Loucy (cell line): Measurements from ENCODE around the gene REC114.

Experiments
- H2AFZ ChIP-seq: fragments of 200-600 bp; sonication (generic); 2 replicates; pipeline ENCODE4 v1.6.0; 2016; ENCODE audit warnings: antibody characterized with exemption, mild to moderate bottlenecking, low read length, moderate library complexity
- H3F3A ChIP-seq: fragments of 200-600 bp; 2 replicates; pipeline ENCODE4 v1.6.0; 2016; ENCODE audit warnings: antibody characterized with exemption, low read depth, mild to moderate bottlenecking
- H3K27me3 ChIP-seq: fragments of 200-600 bp; sonication (generic); 2 replicates; pipeline ENCODE4 v1.6.1; 2014; ENCODE audit warnings: low read length, mild to moderate bottlenecking; ENCODE audit not compliant: insufficient read depth, poor library complexity, severe bottlenecking
- H3K36me3 ChIP-seq: fragments of 200-600 bp; sonication (generic); 2 replicates; pipeline ENCODE4 v1.6.1; 2016; ENCODE audit warnings: low read length; ENCODE audit not compliant: insufficient read depth
- H3K4me1 ChIP-seq: fragments of 200-600 bp; sonication (generic); 2 replicates; pipeline ENCODE4 v1.5.1; 2014; ENCODE audit warnings: low read length, mild to moderate bottlenecking; ENCODE audit not compliant: insufficient read depth, poor library complexity, severe bottlenecking
- H3K4me2 ChIP-seq: fragments of 200-600 bp; sonication (generic); 2 replicates; pipeline ENCODE4 v1.6.0; 2014; ENCODE audit warnings: antibody characterized with exemption, low read length, low read depth, mild to moderate bottlenecking; ENCODE audit not compliant: poor library complexity, severe bottlenecking
- H3K4me3 ChIP-seq: fragments of 200-600 bp; sonication (generic); 2 replicates; pipeline ENCODE4 v1.5.1; 2014; ENCODE audit warnings: low read length, mild to moderate bottlenecking, mixed read lengths; ENCODE audit not compliant: poor library complexity, severe bottlenecking
- H3K79me2 ChIP-seq: fragments of 200-600 bp; sonication (generic); 2 replicates; pipeline ENCODE4 v1.6.1; 2014; ENCODE audit warnings: low read length; ENCODE audit not compliant: insufficient read depth
- H3K9ac ChIP-seq: fragments of 200-600 bp; sonication (generic); 2 replicates; pipeline ENCODE4 v1.6.0; 2014; ENCODE audit warnings: mild to moderate bottlenecking, low read depth, low read length, moderate library complexity; ENCODE audit not compliant: poor library complexity, severe bottlenecking
- H3K9me2 ChIP-seq: fragments of 200-600 bp; sonication (generic); replicated peaks from 2 replicates; pipeline ENCODE4 v1.6.1; 2016; ENCODE audit warnings: low read depth, low read length, mixed read lengths
- H3K9me3 ChIP-seq: fragments of 200-600 bp; sonication (generic); 2 replicates; pipeline ENCODE4 v1.6.1; 2014; ENCODE audit warnings: mild to moderate bottlenecking, antibody characterized with exemption, low read length, low read depth; ENCODE audit not compliant: insufficient read depth
- H4K20me1 ChIP-seq: fragments of 200-600 bp; sonication (generic); 2 replicates; pipeline ENCODE4 v1.6.0; 2014; ENCODE audit warnings: antibody characterized with exemption, low read length, mild to moderate bottlenecking; ENCODE audit not compliant: insufficient read depth, poor library complexity, severe bottlenecking
- EZH2phosphoT487 ChIP-seq: fragments of 200-600 bp; IDR thresholded peaks from 2 replicates; pipeline ENCODE4 v1.6.1; 2018; ENCODE audit warnings: antibody characterized with exemption, mild to moderate bottlenecking, moderate library complexity, borderline replicate concordance
- TF ChIP-seq, protein P1 (sequence below): fragments of 200-600 bp; sonication (generic); conservative IDR thresholded peaks from 2 replicates; pipeline ENCODE4 v1.5.1; 2014; ENCODE audit warnings: mild to moderate bottlenecking, antibody characterized with exemption, low read length

Gene REC114

DNA sequence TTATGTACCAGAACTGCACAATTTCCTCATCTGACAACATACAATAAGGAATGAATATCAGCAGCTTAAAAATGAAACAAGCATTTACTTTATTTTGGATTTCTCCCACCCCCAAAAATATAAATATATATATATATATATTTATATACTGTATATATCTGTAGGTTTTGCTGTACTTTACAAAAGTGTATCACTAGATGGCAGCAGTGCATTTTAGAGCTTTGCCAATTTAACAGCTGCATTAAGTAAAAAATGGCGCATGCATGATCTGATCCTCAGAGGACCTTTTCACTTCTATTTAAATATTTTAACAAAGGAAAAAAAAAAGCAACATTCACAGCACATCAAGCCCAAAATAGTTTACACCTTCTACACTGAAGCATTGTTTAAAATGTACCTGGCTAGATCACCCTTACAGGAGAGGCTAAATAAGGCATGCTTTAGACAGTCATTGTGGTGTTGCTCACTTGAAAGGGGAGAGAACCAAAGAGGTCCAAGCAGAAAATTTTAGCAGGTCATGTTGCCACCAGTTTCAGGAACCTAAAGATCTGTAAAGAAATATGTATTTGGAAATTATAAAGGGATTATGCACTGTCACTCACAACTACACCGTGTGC is 117.6 kb downstream of the REC114 start:
- no peak overlapping the region for H3K9ac ChIP-seq
- no peak overlapping the region for H2AFZ ChIP-seq
- H3K4me2 ChIP-seq: no peak overlapping the region
- H3K4me1 ChIP-seq: no peaks in the 10 kb centered on the region
- H3F3A ChIP-seq: no peaks in the 10 kb centered on the region
- H3K4me3 ChIP-seq: no peak overlapping the region
- no peaks in the 10 kb centered on the region for H3K79me2 ChIP-seq
- TF ChIP-seq, protein P1, sequence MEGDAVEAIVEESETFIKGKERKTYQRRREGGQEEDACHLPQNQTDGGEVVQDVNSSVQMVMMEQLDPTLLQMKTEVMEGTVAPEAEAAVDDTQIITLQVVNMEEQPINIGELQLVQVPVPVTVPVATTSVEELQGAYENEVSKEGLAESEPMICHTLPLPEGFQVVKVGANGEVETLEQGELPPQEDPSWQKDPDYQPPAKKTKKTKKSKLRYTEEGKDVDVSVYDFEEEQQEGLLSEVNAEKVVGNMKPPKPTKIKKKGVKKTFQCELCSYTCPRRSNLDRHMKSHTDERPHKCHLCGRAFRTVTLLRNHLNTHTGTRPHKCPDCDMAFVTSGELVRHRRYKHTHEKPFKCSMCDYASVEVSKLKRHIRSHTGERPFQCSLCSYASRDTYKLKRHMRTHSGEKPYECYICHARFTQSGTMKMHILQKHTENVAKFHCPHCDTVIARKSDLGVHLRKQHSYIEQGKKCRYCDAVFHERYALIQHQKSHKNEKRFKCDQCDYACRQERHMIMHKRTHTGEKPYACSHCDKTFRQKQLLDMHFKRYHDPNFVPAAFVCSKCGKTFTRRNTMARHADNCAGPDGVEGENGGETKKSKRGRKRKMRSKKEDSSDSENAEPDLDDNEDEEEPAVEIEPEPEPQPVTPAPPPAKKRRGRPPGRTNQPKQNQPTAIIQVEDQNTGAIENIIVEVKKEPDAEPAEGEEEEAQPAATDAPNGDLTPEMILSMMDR: peak; percentile 52
- no peak for TF ChIP-seq EZH2phosphoT487
- no peaks in the 10 kb centered on the region for H3K9me3 ChIP-seq
- no peaks in the 10 kb centered on the region for H3K27me3 ChIP-seq
- peaks cover 41% of the 10 kb centered on the region; the same call in 1 of the 2 replicates for H3K36me3 ChIP-seq
- H4K20me1 ChIP-seq: no peaks in the 10 kb centered on the region
- H3K9me2 ChIP-seq: no peaks in the 10 kb centered on the region

DNA sequence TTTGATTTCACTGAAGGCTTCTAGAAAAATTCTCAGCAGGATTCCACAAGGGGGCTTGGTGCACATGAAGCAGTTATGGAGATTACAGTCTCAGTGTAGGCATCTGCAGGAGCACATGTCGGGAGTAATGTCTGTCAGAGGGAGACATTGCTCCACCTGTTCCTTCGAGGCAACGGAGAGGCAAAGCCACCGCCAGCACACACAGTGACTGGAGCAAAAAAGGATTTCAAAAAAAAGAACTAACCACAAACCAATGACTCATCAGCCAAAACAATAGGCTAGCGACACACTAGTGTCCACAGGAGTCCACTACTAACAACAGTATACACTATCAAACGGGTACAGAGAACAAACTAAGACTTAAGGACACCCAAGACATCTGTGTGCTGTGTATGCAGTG is 121.3 kb downstream of the REC114 start:
- Histone ChIP-seq H3K36me3 (peaks cover 45% of the 10 kb centered on the region), H3K4me3 (no peak overlapping the region), H2AFZ (no peak overlapping the region), H4K20me1 (no peaks in the 10 kb centered on the region), H3K9me3 (no peaks in the 10 kb centered on the region), H3K4me2 (no peak overlapping the region), H3K79me2 (no peaks in the 10 kb centered on the region), H3K9ac (no peak overlapping the region), H3F3A (no peaks in the 10 kb centered on the region), H3K27me3 (no peaks in the 10 kb centered on the region), H3K9me2 (no peaks in the 10 kb centered on the region), H3K4me1 (no peaks in the 10 kb centered on the region)
- TF ChIP-seq, protein P1: no peak
- TF ChIP-seq EZH2phosphoT487: no peak

DNA sequence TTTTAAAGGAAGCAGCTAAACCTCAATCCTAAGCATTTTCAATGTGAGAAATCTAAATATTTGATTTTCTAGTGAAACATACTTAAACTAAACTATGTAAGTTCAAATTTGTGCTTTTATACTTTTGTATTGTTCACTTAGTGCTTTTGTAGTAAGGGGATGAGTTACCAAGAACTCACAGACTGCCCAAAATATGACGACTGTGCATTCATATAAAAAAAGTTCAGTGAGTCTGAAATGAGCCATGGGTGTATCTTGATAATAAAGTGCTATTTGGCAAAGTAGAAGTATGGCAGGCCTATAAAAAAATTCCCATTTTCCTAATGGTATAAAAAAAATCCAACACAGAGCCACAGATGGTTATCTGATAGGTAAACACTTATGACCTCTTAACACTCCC is 124.1 kb downstream of the REC114 start:
- TF ChIP-seq, protein P1: no peak
- no peak for TF ChIP-seq EZH2phosphoT487
- H2AFZ ChIP-seq: no peak overlapping the region
- peaks cover 54% of the 10 kb centered on the region for H3K36me3 ChIP-seq
- H3K79me2 ChIP-seq: no peaks in the 10 kb centered on the region
- H3K4me1 ChIP-seq: no peaks in the 10 kb centered on the region
- no peaks in the 10 kb centered on the region for H3K9me2 ChIP-seq
- H3F3A ChIP-seq: no peaks in the 10 kb centered on the region
- no peak overlapping the region for H3K9ac ChIP-seq
- H4K20me1 ChIP-seq: no peaks in the 10 kb centered on the region
- H3K27me3 ChIP-seq: no peaks in the 10 kb centered on the region
- H3K9me3 ChIP-seq: no peaks in the 10 kb centered on the region
- no peak overlapping the region for H3K4me3 ChIP-seq
- no peak overlapping the region for H3K4me2 ChIP-seq
